NCI-H2171 (cell line): ENCODE data around the gene CAMTA1.
"Not testable (repeated sequence)": the region's sequence is repeated elsewhere in the genome, so short reads cannot be mapped to it uniquely, and the experiment has no call there.

Experiments
- DNase-seq: peaks from one replicate; lab custom pipeline; 2025; lab: John Stamatoyannopoulos, UW

The CAMTA1 gene

DNA sequence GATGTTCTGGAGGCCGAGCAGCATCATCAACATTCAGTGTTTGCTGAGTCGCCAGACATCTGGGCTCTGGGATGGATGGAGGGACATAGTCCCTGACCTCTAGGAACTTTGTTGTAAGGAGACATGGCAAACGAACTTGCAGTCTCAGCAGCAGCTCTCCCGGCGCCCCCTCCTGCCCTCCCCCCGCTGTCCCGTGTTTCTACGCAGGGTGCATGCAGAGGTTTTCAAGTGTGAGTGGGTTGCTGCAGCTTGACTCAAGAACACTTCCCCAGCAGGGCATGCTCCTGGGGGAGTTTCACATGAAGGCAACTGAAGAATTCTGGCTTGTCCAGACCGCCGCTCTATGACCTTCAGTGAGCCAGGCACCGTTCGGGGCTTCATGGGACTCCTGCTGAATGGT, 121.9 kb downstream of the CAMTA1 start:
- DNase-seq: no peak

DNA sequence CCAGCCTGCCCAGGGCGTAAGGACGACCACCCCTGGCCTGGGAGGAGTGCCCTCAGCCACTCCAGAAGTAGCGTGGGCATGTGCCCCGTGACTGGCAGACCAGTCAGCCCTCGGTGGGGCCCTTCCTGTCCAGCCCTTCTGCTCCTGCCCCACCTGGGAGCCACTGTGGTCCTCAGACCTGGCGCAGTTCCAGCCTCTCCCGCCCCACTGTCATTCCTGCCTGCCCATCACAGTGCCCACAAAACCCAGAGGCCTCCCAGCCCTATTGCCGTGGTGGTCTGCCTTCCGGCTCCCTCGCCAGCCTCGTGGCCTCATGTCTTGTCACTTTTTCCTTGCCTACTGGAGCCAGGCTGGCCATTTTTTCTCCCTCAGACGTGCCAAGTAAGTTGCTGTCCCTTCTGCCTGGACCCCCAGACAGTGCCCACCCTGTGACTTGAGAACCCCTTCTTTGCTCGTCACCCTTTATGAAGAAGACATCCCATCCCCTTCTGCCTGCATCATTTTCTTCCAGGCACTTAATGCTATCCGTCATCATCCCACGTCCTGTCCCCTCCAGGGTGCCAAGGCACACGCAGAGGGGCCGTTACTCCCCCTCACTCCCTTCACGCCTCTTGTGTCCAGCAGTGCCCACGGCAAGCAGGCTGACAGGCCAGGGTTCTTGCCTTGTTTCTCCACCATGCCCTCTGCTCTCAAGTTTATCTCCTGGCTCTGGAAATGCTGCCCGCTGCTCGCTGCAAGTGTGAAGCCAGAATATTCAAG, 122.6 kb downstream of the CAMTA1 start:
- no peak for DNase-seq

DNA sequence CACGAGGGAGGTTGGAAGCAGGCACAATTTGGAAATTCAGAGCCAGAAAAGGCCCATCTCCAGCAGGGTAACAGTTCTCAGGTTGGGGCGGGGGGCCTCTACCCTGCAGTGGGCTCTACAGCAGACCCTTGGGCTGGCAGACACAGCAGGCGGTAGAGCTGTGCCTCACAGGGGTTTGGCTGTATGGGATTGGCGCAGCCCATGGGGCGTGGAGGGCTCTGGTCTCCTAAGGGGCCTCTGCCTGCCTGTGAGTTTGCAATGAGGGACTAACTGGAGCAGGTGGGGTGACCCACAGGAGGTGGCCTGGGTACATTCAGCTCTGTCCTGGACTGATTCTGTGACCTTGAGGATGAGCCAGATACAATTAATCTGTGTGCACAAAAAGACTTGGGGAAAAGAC, 124.1 kb downstream of the CAMTA1 start:
- DNase-seq: no peak

DNA sequence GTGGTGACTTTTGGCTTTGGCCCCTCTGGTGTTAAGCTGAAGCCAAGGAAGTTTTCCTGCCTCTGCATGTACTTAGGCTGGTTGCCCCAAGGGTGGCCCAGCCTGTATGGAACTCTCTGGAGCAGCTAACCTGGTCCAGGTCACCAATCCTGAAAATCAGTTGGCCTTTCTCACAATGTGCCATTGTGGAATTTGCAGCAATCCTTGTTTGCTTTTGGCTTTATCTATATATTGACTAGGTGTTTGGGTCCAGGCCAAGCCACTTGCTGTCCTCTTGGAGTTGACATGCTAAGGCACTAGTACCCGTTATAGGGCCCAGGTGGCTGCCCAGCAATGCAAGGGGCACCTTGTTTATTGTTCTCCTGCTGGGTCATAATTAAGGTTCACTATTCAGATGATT, 124.6 kb downstream of the CAMTA1 start:
- DNase-seq: no peak

DNA sequence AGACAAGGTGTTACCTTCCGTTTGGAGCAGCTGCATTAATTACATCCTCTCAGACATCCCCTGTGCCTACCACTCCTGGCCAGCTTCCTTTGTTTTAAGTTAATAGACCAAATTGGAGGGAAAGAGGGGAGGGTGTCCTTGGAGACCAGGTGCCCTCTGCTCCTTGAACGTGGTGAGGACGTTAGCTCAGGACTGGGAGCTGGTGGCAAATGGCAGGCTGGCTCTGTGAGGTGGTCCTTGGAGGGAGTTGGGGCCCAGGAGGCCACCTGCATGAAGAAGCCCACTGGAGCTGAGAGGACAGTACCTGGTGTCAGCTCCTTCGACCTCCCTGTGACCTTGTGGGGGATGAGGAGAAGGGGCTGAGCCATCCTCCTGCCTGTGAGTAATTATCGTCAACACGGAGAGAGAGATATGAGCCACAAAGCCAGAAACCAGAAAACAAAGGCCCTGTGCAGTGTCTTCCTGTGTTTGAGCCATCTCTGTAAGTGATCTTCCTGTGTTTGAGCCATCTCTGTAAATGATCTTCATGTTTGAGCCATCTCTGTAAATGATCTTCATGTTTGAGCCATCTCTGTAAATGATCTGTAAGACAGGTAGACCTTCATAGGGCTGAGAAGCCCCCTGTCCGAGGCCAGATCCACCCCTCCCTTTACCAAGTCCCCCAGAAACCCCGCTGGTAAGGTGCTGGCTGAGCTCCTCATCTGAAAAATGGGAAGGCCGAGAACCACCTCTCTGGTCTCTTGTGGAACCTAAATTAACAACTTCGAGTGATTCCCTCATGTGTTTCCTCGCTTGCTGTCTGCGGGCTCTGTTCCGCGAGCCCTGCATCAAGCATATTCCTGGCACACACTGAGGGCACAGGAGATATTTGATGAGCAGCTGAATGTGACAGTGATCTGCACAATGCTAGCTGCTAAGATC, 126.0 kb downstream of the CAMTA1 start:
- DNase-seq: no peak

DNA sequence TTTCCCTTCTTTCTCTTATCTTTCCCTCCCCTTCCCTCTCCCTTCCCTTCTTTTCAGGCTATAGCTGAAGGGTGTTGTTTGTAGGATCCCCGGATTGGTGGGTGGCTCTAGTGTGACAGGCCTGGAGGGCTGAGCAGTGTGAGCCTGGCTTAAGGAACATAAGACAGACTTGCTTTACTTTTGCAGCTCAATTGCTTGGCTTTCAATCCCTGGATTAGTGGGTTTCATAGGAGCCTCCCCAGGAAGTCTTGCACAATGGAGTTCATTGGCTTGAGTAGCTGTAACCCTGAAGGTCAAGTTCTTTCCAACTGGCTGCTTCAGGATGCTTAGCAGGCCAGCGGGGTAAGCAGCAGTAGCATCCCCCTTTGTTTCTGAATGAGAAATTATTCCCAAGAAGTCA, 126.7 kb downstream of the CAMTA1 start:
- DNase-seq: no peak

DNA sequence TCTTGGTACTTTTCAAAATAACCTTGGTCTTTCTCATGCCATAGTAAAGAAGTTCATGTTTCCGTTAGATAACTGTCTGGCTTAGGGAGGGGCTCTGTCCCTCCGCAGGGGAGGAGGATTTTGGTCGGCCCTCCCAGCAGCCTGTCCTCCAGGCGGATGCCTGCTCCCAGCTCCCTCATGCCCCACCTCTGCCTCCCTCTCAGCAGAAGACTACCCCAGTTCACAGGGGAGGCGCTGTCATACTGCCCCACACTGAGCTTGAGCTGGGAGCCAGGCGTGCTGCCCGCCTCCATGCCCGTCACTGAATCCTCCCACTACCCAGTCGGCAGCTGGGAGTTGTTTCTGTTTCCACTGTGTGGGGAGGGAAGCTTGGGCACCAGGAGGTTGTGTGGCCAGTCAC, 127.3 kb downstream of the CAMTA1 start:
- no peak for DNase-seq

DNA sequence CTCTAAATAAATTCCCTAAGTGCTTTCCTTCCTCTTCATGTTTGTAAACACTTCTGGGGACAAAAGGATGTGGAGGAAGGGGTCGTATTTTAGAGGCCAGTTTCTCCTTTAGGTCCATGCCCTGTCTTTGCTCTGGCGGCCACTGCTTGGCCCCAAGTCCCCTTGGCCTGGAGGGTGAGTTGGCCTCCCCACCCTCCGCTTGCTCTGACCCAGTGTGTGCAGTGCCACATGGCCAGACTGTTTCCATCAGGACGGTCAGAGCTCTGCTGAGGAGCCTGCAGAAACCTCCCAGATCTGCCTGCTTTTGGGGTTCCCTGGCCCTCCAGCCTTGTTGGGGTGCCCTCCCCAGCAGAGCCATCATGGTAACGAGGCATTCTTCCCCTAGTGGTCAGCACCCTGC, 127.8 kb downstream of the CAMTA1 start:
- no peak for DNase-seq

DNA sequence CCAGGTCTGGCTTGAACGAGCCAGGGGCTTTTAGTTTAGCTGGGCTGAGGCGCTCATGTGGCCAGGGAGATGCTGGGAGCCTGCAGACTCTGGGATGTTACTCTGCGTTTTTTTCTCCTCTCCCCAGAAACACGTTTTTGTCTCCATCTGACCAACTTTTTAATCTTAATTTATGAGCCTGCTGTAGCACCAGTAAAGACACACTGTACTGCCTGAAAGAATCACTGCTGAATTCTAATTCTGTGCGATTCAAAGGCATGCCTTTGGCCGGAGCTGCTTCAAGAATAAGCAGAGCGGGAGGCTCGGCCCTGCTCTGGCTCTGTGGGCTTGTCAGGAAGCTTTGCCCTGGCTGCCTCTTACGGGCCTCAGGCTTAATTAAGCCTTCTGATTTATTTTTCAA, 129.5 kb downstream of the CAMTA1 start:
- DNase-seq: no peak

DNA sequence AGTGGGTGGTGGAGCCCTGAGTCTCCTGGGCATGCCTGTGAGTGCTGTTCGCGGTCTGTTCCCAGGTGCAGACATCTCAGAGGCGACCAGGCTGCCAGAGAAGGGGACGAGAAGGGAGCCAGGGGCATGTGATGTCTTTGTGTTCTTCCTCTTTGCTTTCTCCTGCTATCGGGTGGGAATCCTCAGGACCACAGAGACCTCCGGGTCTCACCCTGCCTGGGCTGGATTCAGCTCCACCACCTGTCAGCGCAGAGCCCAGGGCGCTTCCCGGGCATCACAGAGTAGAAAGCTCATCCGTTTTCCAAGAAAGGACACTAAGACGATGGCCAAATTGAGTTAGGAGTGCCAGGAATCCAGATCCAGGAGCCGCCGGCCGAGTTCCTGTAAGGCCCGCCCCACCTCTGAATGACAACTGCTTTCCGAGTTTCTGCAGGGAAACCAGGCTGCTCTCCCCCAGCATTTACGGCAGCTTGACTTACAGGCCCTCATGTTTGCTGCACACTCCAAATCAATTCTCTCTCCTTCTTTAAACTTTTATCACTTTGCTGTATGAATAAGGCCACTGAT, 130.8 kb downstream of the CAMTA1 start:
- DNase-seq: no peak

DNA sequence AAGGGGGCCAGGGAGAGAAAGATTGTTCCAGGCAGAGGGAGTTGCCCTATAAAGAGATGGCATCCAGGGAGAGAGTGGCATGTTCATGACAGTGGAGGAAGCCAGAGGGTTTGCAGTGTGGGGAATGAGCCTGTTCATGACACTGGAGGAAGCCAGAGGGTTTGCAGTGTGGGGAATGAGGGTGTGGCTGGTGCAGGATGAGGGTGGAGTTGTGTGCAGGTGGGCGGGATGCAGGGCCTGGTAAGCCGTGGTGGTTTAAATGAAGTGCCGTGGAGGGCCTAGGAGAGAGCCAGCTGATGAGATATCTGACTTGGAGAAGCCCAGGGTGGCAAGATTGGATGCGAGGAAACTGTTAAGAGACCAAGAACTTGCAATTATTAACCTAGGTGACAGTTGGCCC, 131.8 kb downstream of the CAMTA1 start:
- DNase-seq: no peak

DNA sequence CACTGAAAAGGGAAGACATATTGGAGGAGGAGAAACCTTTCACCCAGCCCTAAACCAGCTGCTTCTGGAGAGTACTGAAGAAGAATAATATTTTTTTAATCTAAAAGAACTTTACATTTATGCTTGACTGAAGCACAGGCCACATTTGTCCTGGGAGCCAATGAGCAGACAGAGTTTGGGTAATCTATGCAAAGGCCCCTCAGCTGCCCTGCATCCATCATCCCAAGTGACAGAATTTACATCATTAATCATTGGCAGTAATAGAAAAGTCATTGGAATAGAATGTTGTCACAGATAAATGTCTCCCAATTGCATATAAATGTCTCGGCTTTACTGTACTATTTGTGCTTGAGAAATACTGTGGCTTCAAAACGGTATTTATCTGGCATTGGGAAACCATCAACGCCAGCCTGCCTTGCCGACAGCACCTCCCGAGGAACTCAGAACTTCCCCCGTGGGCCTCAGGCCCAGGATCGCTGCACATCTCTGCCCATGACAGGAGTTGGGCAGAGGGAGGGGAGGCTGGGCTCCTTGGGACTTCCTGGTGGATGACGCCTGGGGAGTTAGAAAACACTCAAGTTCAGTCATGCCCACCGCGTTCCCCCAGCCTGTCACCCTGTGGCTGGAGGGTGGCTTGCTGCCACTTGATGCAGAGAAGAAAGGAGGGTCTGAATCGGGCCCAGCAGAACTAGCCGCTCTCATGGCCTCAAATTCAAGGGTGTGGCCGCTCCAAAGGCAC, 133.1 kb downstream of the CAMTA1 start:
- no peak for DNase-seq

DNA sequence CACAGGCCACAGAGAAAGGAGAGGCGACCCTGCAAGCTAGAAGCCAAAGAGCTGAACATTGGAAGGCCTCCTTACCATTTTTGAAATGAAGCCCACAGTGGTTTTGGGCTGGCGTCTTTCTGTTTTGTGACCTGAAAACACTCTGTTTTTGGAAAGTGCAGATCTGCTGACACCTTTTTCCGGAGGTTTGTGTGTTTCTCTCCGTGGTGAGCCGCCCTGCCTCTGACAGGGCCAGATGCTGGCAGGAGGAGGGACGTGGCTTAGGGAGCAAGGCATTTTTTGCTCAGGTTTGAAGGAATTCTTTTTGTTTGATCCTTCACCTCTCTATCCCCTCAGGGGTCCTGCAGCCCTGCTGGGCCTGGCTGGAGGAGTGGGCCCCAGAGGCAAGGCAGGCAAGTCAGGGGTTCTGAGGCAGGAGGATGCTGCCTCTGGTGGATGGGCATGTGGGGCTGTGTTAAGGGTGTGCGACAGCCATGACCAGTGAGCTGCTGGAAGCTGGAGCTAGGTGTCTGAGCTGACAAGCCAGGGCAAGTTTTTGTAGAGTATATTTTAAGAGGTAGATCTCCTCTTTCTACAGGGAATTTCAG, 133.8 kb downstream of the CAMTA1 start:
- DNase-seq: no peak

DNA sequence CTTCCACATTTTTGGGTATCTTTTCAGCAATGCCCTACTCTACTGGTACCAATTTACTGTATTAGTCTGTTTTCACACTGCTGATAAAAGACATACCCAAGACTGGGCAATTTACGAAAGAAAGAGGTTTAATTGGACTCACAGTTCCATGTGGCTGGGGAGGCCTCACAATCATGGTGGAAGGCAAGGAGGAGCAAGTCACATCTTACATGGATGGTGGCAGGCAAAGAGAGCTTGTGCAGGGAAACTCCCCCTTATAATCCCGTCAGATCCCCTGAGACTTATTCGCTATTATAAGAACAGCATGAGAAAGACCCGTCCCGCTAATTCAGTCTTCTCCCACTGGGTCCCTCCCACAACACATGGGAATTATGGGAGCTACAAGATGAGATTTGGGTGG, 136.3 kb downstream of the CAMTA1 start:
- not testable (repeated sequence) for DNase-seq

DNA sequence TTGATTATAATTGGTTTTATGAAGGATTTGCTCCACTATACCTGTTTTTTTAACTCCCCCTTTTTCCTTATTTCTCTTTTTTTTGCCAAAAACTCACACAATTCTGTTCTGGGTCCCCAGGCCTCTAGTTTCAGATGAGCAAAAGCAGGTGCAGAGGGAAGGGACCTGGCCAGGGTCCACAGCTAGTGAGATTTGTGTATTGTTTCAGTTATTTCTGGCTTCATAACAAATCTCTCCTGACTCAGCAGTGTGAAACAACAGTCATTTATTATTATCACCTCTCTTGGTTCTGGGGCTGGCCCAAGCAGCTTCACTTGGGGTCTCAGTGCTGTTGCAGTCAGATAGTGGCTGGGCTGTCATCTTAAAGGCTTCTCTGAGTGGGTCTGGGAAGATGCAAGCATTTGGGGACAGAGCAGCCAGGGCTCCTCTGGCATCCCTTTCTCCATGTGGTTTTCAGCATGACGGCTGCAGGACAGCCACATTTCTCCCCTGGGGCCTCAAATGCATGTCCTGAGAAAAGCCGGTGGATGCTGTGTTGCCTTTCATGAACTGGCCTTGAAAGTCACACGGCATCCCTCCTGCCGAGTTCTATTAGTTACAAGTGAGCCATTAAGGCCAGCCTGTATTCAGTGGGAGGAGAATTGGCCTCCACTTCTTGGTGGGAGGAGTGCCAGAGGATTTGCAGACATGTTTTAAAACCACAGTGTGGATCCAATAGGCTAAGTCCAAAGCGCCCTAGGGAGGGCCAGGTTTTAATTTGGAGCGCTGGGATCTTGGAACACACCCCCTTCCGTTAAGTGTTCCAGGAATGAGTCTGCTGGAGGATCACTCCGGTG, 137.1 kb downstream of the CAMTA1 start:
- no peak for DNase-seq

DNA sequence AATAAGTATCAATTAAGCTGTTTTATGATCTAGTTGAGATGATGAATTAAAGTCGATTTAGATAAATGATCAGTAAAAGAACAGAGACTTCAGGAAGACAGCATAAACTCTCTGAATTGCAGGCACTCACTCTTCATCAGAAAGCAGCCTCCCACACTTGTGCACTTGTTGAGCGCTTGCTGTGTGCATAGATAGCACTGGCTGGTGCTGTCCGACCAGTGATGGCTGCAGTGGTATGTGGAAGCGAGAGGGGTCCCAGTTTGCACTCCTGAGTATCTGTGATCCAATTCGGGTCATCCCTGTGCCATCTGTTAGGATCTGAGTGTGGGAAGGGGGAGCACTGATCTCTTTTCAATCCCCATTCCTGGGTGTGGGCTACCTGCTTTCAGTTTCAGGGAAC, 137.8 kb downstream of the CAMTA1 start:
- no peak for DNase-seq

DNA sequence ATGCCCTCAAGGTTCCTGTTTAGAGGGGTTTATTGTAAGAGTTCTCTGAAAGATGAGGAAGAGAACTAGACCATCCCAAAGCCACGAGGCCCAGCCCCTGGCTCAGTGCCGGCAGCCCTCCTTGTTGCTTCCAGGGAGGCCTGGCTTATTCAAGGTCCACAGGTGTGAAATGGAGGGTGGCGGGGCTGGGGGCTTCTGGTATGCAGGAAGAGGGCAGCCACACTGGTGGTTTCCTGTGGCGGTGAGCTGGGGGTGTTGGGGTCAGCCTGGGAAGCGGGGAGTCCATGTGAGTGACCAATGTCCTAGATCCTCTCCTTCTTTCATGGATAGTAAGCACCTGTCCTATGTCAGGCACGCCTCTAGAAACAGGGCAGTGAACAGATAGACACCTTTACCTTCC, 138.2 kb downstream of the CAMTA1 start:
- DNase-seq: no peak

DNA sequence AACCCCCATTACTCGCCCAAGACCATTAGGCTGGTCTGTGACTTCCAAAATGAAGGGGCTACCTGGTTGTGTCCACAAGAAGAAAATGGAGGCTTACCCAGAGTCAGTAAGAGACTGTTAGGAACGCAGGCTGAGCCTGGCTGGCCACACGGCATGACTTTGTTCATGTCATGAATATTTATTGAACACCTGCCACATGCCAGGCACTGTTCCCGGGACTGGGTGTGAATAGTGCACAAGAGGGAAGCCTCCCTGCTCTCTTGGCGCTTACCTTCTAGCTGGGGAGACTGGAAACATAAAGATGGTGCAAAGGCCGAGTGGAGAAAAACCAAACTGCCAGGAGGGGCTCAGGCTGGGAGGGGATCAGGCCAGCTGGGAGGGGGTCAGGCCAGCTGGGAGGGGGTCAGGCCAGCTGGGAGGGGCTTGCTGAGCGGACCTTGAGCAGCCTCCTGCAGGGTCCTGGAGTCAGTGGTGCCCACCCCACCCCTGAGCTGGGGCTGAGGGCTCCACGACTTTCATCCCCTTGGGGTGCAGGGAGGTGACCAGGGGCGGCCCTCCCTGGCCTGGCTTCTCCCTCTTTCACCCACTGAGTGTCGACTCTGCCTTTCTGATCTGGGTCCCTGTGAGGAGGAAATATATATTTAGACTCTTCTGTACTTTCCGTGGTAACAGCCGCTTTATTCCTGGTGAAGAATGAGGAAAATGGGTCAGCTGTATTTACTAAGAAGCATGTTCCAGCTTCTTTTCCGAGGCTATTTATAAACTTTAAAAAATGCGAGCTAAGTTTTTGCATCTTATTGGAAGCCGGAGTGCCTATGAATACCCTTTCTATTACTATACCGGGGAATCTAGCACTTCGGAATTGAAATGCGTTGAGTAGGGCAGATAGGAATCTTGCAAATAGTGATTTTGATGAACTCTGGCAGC, 139.0 kb downstream of the CAMTA1 start:
- DNase-seq: no peak

DNA sequence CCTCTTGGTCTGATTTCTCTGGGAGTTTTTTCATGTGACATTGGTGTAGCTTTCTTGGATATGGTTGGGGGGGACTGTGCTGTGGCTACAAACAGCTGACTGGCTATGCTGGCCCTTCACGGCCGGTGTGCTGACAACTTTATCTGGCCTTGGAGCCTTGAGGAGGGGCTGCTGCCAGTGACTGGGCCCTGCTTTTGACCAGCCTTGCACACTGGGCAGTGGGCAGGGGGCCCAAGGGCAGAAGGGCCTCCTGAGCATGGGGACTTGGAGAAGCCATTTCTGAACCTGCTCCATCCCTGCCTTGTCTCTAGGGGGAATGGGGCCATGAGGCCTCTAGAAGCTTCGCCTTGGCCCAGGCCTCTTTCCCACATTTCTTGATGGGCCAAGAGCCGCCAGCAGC, 139.6 kb downstream of the CAMTA1 start:
- no peak for DNase-seq

DNA sequence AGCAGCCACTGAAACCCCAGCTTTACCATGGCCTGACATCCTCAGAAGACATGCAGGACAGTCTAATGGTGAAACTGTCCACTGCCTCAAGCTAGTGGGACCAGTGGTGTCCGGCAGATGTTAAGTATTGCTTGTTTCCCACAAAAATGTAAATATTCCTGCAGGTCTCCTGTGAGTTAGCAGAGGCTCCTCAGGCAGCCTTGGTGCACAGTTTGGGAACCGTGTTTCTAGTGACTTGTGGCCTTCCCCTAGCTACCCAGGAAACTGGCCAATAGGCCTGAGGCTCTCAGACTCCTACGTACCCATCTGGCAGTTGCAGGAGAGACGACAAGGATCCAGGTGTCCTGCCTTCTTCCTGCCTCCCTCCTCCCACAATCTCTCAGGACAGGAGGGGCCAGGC, 142.4 kb downstream of the CAMTA1 start:
- no peak for DNase-seq
